DMS53 (cell line): ENCODE results near the gene TEX261.

Experiments
- DNase-seq: peaks from one replicate; lab custom pipeline; 2025; lab: John Stamatoyannopoulos, UW

Gene TEX261

DNA sequence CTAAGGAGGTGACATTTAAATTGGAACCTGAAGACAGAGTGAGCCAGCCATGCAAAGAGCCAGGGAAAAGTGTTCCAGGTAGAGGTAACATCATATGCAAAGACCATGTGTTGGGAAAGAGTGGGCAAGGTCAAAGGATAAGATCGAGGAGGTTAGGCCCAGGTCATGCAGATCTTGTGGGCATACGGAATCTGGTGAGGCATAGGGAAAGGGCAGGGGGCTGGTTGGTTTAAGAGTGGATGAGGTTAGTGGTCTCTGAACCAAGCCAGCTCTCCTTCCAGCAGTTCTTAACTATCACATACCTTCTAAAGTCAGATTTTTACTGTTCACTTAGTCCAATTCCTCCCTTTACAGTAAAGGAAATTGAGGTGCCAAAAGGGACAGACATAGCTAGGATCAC lies 13.3 kb downstream of the TEX261 start:
- no peak for DNase-seq

- no peak for DNase-seq
Observed at GRCh38 chr2:70979626-70980025, 15.0 kb downstream of the TEX261 start.

DNA sequence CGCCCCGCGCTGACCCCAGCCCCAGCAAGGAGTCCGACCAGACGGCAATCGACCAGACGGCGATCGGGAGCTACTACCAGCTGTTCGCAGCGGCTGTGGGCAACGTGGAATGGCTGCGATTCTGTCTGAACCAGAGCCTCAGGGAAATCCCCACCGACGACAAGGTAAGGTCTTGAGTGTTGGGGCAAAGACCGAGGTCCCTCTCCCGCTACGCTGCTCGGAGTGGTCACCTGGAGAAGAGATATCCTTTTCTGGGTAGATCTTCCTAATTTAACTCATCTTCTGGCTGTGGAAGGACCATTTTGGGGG lies 15.5 kb downstream of the TEX261 start:
- no peak for DNase-seq

DNA sequence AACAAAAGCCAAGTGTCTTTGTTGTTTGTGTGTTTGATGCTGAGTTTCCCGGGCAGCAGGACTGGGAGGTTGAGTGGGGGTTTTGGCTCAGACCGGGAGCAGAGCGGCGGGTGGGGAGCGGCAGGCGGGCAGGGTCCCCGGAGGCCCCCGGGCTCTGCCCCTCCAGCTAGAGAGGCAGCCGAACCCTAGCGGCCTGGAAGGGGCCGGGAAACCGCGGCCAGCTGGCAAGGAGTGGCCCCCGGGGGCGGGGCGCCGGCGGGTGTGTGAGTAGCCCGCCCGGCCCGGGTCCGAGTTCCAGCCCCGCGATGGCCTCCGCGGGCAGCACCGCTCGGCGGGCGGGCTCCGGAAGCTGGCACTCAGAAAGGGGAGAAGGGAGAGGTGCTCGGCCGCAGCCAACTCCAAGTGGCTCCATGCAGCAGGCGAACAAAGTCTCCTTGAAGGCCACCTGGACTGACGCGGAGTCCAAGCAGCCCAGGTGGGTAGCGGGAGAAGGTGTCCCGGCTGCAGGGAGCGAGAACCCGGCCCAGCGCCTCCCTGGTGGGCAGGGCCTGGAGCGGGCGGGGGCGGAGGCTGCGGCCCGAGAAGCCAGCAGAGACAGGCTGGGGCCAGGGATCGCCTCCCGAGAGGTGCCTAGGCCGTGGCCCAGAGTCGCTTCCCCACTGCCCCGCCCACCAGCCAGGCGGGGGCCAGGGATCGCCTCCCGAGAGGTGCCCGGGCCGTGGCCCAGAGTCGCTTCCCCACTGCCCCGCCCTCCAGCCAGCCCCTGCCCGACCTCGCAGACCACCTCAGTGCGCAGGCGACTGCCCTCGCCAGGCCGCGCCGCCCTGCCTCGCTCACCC lies 16.1 kb downstream of the TEX261 start, which contains the start of gene ANKRD53:
ANKRD53 (plus strand) TSS at position 290 of the 839 bp plus-strand sequence; CDS start at position 306, 16 bp downstream.
- no peak for DNase-seq

DNA sequence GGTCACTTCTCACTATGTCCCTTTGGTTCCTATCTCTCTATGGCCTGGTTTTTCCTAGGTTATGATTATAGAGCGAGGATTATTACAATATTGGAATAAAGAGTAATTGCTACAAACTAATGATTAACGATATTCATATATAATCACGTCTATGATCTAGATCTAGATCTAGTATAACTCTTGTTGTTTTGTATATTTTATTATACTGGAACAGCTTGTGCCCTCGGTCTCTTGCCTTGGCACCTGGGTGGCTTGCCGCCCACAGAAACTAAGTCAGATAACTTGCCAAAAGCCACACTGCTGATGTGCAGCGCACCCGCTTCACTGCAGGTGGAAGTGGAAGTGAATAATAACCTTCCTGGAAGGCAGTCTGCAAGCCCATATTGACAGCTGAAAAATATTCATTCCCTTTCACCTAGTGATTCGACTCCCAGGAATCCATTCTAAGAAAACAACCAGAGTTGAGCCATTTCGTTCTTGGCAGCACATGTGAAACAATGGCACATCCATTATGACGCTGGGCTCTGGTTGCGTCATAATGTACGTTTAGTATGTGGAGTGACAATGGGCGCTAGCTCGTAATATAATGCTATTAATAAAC lies 17.0 kb downstream of the TEX261 start:
- DNase-seq = no peak

- DNase-seq = no peak
Observed at GRCh38 chr2:70975237-70975636, 19.4 kb downstream of the TEX261 start.

GRCh38 chr2:70974592-70974991 lies 20.1 kb downstream of the TEX261 start:
- DNase-seq = no peak

DNA sequence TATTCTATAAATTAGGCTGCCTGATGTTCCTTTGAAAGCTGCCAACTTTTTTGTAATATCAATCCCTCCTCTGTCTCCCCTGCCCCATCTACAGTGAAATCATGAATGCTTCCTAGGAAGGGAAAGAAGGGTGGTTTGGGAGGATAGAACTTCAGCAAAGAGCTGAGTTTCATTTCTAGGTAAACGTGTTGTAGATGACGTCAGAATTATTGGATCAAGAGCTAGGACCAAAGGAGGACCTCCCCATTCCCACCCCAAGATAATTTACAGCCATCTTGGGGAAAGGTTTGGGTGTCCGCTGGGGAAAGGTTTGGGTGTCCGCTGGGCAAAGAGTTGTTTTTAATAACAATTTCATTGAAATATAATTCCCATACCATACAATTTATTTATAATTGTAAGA lies 27.5 kb downstream of the TEX261 start:
- DNase-seq = no peak

DNA sequence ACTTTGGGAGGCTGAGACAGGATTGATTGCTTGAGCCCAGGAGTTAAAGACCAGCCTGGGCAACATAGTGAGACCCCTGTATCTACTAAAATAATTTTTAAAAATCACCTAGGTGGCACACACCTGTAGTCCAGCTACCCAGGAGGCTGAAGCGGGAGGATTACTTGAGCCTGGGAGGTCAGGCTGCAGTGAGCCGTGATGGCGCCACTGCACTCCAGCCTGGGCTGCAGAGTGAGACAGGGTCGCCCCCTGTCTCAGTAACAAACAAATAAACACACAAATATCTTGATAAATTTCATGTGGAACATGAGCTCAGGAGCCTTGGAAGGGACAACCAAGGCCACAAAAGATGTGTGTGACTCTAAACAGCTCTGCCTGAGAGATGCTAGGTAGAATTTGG lies 28.0 kb downstream of the TEX261 start:
- DNase-seq = no peak

- DNase-seq = no peak
Observed at GRCh38 chr2:70965506-70965905, 29.2 kb downstream of the TEX261 start.

- DNase-seq = no peak
Observed at GRCh38 chr2:70964596-70965386, 29.9 kb downstream of the TEX261 start.

GRCh38 chr2:70964133-70964532 lies 30.5 kb downstream of the TEX261 start:
- DNase-seq = no peak

DNA sequence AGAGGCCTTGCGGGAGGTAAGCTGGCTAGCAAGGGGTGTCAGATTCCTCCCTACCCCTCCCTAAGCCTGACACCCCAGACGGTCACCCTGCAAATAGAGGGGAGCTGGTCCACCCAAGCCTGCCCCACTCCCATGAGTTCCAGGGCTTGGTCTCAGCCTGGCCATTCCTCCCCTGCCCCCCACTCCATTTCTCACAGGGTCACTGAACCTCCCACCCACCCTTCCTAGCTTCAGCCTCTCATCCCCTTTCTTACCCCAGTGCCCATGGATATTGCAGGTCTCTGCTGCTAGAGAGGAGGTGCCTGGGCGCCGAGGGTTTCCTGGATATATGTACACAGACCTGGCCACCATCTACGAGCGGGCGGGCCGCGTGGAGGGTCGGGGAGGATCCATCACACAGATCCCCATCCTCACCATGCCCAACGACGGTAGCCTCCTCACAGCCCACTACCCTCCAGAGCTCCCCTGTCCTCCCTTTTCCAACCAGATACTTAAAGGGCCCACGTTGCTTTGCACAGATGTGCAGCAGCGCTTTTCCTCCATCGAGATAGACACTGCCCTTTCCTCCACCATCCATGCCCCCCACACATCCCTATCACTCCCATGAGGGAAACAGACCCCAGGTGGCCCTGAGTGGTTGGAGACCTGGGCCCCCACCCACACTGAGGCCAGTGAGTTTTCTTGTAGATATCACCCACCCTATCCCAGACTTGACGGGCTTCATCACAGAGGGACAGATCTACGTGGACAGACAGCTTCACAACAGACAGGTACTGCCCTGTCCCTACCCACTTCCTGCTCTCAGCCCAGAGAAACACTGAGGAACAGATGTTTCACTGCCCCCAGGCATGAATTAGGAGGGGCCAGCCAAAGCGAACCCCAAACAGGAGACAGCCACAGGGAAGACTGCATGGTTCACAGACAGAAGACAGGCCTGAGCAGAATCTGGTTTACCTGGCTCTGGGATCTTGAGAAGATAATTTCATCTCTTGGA lies 31.5 kb downstream of the TEX261 start:
- no peak for DNase-seq

DNA sequence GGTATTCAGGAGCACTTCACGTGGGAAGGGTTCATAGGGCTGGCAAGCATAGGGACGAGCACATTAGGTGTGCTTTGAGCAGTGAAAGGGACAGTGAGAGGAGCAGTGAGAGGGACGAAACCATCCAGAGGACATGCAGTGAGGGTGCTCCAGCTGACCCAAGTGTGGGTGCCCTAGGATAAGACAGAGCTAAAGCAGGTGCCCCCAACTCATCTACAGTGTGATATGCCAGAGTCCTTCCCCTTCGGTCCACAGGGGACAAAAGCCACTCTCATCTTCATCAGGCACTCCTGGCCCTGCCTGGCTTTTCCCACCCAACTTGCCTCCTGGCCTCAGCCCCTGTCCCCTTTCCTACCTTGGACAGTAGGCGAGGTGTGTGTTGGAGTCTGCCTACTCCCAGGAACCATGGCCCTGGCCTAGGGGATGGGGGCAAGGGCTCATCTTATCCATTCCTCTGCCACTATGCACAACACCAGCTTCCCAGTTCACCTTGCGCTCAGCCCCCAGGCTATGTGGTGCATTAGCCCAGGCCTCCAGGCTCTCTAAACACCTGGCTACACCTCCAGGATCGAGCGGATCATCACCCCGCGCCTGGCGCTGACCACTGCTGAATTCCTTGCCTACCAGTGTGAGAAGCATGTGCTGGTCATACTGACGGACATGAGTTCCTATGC lies 32.3 kb downstream of the TEX261 start:
- no peak for DNase-seq

- DNase-seq = no peak
Observed at GRCh38 chr2:70961648-70961994, 33.1 kb downstream of the TEX261 start.

DNA sequence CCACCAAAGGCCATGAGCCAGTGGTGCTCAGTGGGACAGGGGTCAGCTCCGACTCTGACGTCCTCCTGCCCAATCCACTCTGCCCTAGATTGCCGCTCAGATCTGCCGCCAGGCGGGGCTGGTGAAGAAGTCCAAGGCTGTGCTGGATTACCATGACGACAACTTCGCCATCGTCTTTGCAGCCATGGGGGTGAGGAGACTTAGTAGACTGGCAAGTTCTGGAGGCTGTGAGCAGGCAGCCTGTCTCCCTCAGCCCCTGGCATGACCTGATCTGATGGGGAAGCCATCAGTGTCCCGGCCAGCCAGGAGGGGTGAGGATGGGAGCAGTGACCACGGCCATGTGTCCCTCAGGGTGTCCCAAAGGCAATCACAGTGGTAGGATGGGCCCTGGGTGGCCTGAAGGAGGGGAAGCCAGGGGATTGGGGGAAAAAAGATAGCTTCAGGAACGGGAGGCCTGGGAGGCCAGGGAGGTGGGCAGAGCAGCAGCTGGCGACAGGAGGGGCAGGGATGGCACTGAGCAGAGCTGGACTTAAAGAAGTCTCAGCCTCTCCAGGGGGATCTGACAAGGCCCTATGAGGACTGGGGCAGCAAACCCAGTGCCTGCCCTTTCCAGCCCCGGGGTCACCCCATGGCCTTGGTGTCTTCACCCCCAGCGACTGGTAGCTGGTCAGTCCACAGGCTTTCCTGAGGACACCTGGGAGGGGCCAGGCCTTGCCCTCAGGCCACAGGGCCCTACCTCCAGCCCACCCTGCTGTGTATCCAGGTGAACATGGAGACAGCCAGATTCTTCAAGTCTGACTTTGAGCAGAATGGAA lies 33.6 kb downstream of the TEX261 start:
- no peak for DNase-seq

- DNase-seq = no peak
Observed at GRCh38 chr2:70959851-70960832, 34.5 kb downstream of the TEX261 start.

- DNase-seq = no peak
Observed at GRCh38 chr2:70959271-70959761, 35.4 kb downstream of the TEX261 start.

GRCh38 chr2:70958759-70959158 lies 35.9 kb downstream of the TEX261 start:
- DNase-seq = no peak
